ENCODE results near the gene OR9I1. TPM values are rescaled to one million over a fixed set of nuclear protein-coding genes. Genes with fewer than 3 reads are reported as not detected.

Gene OR9I1, protein sequence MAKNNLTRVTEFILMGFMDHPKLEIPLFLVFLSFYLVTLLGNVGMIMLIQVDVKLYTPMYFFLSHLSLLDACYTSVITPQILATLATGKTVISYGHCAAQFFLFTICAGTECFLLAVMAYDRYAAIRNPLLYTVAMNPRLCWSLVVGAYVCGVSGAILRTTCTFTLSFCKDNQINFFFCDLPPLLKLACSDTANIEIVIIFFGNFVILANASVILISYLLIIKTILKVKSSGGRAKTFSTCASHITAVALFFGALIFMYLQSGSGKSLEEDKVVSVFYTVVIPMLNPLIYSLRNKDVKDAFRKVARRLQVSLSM
- not detected for total RNA-seq

GRCh38 chr11:58125469-58125868, at the start of gene OR9I1:
TSS of gene OR9I1 (minus strand) at chr11:58125530. CDS start at chr11:58119444, 6,086 bp downstream.
- Histone ChIP-seq H3K4me3 (no peak within 1 kb of the TSS), H3K27ac (no peak within 1 kb of the TSS), H3K36me3 (no peaks in the 10 kb centered on the region), H3K27me3 (no peaks in the 10 kb centered on the region), H3K9me3 (no peaks in the 10 kb centered on the region), H3K4me1 (no peaks in the 10 kb centered on the region)
- 54 to 63% methylated on average over 3 to 4 of the region's 4 CpGs for WGBS, 2 donors
- no peak for DNase-seq
- TF ChIP-seq, protein P1, sequence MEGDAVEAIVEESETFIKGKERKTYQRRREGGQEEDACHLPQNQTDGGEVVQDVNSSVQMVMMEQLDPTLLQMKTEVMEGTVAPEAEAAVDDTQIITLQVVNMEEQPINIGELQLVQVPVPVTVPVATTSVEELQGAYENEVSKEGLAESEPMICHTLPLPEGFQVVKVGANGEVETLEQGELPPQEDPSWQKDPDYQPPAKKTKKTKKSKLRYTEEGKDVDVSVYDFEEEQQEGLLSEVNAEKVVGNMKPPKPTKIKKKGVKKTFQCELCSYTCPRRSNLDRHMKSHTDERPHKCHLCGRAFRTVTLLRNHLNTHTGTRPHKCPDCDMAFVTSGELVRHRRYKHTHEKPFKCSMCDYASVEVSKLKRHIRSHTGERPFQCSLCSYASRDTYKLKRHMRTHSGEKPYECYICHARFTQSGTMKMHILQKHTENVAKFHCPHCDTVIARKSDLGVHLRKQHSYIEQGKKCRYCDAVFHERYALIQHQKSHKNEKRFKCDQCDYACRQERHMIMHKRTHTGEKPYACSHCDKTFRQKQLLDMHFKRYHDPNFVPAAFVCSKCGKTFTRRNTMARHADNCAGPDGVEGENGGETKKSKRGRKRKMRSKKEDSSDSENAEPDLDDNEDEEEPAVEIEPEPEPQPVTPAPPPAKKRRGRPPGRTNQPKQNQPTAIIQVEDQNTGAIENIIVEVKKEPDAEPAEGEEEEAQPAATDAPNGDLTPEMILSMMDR (IDR thresholded peaks at IDR 0.05), result no peak
- TF ChIP-seq POLR2A (IDR thresholded peaks at IDR 0.05), result no peak
- intact Hi-C loops (cut with DNase I), result no loop called here

DNA sequence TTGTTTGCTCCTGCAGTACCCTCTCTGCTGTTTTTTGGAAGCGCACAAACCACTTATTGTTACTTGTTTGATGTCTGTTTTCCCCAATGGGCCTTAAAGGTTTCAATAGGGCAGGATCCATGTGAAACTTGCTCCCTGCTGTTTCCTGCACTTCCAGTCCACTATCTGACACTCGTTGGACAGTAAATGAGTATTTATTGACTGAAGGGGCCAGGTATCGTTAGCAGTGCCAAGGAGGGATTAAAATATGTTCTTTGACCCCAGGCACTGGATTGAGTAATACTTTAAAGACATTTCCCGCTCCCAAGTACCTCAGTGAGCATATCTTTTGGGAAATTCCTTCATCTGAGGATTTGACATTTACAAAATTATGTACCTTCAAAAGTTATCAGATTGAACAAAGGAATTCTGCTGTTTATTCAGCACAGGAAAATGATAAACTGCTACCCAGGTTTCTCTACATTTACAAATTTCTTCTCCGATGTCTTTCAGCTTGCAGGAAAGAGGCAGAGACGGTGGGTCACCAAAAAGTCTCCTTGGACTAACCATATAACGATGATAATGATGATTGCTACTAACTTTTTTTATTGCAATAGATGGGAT, 40.3 kb upstream of the OR9I1 start:
- no peak for DNase-seq
- intact Hi-C loops (cut with DNase I), result no loop called here
- 43 to 64% methylated on average over 7 of the region's 7 CpGs for WGBS, 2 donors
- Histone ChIP-seq H3K36me3 (no peaks in the 10 kb centered on the region), H3K9me3 (no peaks in the 10 kb centered on the region), H3K27ac (peak overlapping the region in 1 of 4 donors; percentile 37), H3K4me1 (peaks cover 0 to 28% (median 2%) of the 10 kb centered on the region in 3 donors), H3K27me3 (no peaks in the 10 kb centered on the region), H3K4me3 (no peak overlapping the region)
- TF ChIP-seq POLR2A (IDR thresholded peaks at IDR 0.05), result no peak
- TF ChIP-seq, protein P1 (IDR thresholded peaks at IDR 0.05), result no peak

DNA sequence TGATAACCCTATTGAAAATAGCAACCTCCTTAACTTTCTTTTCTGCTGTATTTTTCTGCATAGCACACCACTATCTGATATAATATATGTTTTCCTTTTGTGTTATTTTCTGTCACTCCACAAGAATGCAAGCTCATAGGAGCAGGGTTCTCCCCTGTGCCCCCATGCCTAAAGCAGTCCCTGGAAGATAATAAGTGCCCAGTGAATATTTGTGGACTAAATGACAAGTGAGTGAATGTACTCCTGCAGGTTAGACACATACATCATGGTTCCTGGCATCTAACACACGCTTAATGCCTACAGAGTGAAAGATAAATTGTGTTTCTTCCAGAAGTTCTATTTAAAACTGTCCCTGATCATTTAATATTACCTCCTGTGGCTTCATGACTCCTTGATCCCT, 39.7 kb upstream of the OR9I1 start:
- no peaks in the 10 kb centered on the region for H3K36me3 ChIP-seq
- no peaks in the 10 kb centered on the region for H3K27me3 ChIP-seq
- no peak for TF ChIP-seq POLR2A (IDR thresholded peaks at IDR 0.05)
- TF ChIP-seq, protein P1 (IDR thresholded peaks at IDR 0.05), result no peak
- H3K4me1 ChIP-seq, result peaks cover 0 to 28% (median 2%) of the 10 kb centered on the region in 3 donors
- peak overlapping the region in 1 of 4 donors; percentile 37 for H3K27ac ChIP-seq
- WGBS, 2 donors, result 52 to 68% methylated on average over 1 of the region's 1 CpG
- no peak overlapping the region for H3K4me3 ChIP-seq
- intact Hi-C loops (cut with DNase I), result no loop called here
- DNase-seq, result no peak
- H3K9me3 ChIP-seq, result no peaks in the 10 kb centered on the region

- DNase-seq, result no peak
- H3K27ac ChIP-seq, result no peak overlapping the region
Observed at GRCh38 chr11:58164389-58164788, 39.1 kb upstream of the OR9I1 start.

GRCh38 chr11:58152781-58153180, 27.5 kb upstream of the OR9I1 start:
- no peak overlapping the region for H3K4me3 ChIP-seq
- no peaks in the 10 kb centered on the region for H3K9me3 ChIP-seq
- no peak for DNase-seq
- H3K4me1 ChIP-seq, result no peaks in the 10 kb centered on the region
- no peaks in the 10 kb centered on the region for H3K36me3 ChIP-seq
- 53 to 64% methylated on average over 3 of the region's 3 CpGs for WGBS, 2 donors
- intact Hi-C loops (cut with DNase I), result no loop called here
- no peaks in the 10 kb centered on the region for H3K27me3 ChIP-seq
- no peak overlapping the region for H3K27ac ChIP-seq
- TF ChIP-seq, protein P1 (IDR thresholded peaks at IDR 0.05), result no peak
- no peak for TF ChIP-seq POLR2A (IDR thresholded peaks at IDR 0.05)

More at GRCh38 chr11:58164389-58164788, 39.1 kb upstream of the OR9I1 start:
- no peaks in the 10 kb centered on the region for H3K36me3 ChIP-seq
- no peaks in the 10 kb centered on the region for H3K9me3 ChIP-seq
- TF ChIP-seq, protein P1 (IDR thresholded peaks at IDR 0.05), result no peak
- TF ChIP-seq POLR2A (IDR thresholded peaks at IDR 0.05), result no peak
- H3K27me3 ChIP-seq, result no peaks in the 10 kb centered on the region
- H3K4me3 ChIP-seq, result no peak overlapping the region
- peaks cover 0 to 28% (median 2%) of the 10 kb centered on the region in 3 donors for H3K4me1 ChIP-seq
- WGBS, 2 donors, result 78 to 79% methylated on average over 4 of the region's 4 CpGs
- intact Hi-C loops (cut with DNase I), result no loop called here

Data from esophagus squamous epithelium (tissue), 5 donors.